NOMO-1 treated with DMSO at 0.1 percent for 48 hours (cell line): Measurements from ENCODE around the gene SLC9A6.
"Not testable (repeated sequence)": the region's sequence is repeated elsewhere in the genome, so short reads cannot be mapped to it uniquely, and the experiment has no call there.

Experiments used
- DNase-seq: peaks from one replicate; lab custom pipeline; 2025; ENCODE audit not compliant: unreplicated experiment; lab: John Stamatoyannopoulos, UW

The SLC9A6 gene

DNA sequence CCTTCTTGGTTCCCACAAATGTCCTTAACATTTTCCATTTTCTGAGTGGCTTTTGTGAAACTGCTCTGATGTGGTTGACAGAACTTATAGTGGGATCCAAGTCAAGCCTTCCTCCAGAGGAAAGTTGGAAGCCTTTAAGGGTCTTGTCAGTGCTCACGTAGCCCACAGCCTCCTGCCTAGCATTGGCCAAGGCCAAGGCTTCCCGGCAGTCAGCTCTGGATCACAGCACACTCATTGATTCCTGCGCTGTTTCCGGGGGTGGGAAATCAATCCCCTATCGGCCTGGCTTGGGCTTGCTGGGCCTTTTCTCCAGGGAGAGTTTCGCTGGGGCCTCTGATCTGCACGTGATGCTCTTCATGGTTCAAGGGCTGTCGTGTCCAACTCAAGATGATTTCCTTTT, 76.1 kb downstream of the SLC9A6 start:
- no peak for DNase-seq

DNA sequence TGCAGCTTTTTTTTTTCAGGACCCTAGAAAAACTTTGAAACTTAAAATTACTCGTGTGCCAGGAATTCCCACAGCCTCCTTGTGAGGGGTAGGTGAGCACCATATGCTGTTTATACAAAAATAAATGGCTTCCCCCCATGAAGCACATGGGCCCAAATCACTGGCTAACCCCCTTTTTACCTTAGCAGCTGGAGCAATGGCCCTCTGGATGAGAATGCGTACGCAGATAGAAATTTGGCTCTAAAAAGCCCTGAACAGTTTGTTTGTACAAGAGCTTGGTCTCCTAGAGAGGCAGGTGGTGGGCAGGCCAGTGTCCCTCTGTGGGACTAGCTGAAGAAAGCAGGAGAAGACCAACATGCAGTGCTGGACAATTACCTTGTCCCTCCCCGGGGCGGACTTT, 76.5 kb downstream of the SLC9A6 start:
- no peak for DNase-seq

DNA sequence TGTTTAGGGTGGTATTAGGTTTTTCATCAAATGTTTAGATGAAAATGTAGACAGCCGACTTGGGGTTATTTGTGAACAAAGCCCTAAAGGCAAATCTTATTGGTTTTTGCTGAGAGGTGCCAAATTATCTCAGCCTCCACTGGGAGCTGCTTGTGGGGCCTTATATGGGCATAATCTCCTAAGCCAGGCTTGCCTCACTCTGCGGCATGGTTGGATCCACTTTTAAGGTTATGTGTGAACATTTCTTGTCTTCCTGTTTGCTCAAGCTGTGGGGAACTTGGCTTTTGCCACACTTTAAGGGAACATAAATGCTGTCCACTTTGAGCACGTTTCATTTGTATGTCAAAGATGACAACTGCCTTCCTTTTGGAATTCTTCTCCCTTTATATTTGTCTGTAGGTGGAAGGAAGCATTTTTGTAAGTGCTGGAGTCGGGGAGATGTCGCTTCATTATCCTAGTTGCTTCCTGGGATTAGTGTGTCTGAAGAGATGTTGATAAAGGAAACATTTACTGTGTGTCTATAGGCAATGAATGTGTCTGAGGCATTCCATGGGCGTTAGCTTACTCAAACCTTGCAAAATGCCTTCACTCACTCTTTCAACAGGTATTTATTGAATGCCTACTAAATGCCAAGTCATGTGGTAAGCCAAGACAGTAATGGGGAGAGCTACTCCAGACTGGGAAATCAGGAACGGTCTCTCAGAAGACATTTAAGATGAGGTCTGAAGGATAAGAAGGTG, 78.3 kb downstream of the SLC9A6 start:
- peak; percentile 56 for DNase-seq

DNA sequence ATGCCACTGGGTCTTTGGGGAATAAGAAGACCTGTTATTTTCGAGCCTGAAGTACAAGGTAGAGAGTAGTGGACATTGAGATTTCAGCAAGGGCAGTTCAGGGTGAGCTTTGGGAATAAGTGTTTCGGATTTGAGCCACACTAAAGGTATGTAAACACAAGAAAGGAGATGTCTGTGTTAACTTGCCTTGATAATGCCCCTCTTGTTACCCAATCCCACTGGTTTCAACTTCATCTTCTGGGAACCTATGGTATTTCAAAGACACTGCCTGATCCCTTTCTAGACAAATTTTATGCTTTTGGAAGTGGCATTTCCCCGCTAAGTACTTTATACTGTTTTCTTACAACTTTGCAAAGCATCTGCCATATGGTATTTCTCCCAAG, 79.4 kb downstream of the SLC9A6 start:
- DNase-seq = no peak

DNA sequence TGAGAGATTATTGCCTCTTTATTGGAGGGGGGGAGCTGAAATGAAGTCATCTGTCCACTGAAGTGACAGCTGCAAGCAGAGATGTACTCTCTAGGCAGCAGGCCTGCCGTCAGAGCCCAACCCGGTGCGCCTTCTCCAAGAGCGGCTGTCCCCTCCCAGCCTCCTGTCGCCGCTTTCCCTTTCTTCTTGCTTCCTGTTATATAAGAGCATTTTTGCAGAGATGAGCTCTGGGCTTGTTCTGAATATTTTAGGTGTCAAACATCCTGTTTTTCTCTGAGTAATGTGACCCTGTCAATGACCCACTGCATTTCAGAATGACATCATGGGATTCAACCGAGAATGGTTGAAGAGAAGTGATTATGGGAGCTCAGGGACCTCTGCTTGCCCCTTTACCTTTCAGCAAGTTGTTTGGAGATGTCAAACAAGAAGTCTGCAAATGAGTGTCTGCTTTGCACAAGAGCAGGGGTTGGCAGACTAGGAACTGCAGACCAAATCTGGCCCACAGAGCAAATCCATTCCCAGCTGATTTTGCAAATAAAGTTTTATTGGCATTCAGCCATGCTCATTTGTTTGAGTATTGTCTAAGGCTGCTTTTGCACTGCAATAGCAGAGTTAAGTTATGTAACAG, 79.9 kb downstream of the SLC9A6 start:
- DNase-seq = peak; percentile 32

DNA sequence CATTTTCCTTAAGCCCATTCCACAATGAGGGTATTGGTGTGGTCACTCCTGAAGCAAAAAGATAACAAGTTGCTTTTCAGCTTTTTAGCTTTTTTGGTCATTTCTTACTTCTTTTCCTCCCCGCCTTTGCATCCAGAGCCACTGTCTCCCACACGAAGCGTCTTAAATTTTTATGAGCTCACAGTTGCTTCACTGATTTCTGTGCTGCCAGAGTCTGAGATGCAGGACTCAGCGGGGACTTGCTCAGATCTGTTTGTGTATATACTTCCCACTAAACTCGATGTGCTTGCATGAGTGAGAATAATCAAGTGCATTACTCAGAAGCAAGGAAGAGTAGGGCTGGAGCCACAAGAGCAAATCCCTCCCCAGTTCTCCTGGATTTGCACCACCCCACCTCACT, 81.9 kb downstream of the SLC9A6 start:
- DNase-seq = no peak

DNA sequence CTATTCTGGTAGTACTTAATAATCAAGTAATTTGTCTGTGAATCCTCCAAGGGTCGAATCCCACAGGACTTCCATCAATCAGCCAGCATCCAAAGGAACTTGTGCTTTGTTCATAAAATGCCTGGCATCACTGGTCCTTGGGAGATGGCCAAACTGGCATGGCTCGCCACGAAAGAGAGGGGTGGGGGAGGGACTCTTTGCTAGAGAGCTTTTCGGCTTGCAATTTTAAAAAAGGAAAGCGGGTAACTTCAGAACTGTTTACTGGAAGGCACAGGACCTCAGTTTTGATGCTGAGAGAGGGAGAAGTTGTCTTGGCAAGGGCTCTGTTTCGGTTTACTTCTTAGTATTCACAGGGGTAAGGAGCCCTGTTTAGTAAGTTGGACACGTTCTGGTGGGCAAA, 82.7 kb downstream of the SLC9A6 start:
- no peak for DNase-seq

DNA sequence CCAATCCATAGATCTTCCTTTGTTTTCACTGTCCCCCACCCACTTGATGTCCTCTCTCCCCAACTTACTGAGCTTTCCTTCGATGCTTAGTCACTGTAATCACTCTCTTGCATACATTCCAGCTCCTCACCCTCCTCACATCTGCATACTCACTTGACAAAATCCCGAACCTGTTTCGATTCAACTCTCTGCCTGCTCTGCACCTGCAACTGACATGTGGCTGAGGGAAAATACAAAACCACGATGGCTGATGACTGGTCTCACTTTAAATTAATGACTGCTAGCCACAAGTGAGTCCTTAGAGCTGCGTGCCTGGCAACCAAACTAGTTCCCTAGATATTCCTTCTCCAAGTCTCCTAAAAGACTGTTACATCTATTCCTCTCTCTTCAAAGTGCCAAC, 91.7 kb downstream of the SLC9A6 start:
- DNase-seq = no peak

DNA sequence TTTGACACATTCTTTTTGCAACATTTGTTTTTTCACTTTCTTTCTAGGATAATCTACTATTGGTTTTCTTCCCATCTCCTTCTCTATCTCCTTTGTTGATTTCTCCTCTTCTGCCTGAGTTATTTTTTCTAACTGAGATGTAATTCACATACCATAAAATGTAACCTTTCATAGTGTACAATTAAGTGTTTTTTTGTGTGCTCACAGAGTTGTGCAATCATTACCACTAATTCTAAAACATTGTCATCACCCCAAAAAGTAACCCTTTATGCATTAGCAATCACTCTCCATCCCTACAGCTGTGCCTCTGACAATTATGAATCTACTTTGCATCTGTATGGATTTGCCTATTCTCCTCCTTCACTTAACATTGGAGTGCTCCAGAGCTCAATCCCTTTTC, 95.5 kb downstream of the SLC9A6 start:
- no peak for DNase-seq

DNA sequence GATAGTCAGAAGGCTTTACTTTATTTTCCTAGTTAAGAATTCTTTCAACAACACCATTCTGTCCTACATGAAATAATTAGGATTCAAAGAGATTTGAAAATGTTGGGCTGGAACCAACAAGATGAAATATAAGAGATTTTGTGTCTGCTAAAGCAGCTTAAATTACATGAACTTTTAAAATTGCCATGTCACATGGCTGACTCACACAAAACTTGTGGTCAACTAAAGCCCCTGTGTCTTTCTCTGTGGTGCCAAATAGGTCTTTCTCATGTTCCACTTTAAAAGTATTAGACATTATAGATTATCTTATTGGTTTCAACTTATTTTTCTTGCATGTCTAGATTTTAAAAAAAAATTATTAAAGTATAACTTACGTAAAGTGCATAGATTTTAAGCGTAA, 101.3 kb downstream of the SLC9A6 start:
- DNase-seq = no peak

DNA sequence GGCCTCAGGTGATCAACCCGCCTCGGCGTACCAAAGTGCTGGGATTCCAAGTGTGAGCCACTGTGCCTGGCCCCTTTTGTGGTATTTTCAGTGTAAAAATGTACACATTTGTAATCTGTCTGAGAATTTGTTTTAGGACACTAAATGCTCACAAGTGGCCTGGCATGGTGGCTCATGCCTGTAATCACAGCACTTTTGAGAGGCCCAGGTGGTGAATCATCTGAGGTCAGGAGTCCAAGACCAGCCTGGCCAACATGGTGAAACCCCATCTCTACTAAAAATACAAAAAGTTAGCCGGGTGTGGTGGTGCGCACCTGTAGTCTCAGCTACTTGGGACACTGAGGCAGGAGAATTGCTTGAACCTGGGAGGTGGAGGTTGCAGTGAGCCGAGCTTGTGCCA, 106.7 kb downstream of the SLC9A6 start:
- DNase-seq = not testable (repeated sequence)

DNA sequence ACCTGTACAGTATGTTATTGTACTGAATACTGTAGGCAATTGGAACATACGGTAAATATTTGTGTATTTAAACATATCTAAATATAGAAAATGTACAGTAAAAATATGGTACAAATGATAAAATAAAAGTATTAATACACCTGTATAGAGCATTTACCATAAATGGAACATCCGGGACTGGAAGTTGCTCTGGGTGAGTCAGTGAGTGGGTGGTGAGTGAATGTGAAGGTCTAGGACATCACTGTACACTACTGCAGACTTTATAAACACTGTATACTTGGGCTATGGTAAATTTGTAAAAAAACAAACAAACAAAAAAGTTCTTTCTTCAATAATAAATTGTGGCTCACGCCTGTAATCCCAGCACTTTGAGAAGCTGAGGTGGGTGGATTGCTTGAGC, 109.7 kb downstream of the SLC9A6 start:
- no peak for DNase-seq
